Glutamatergic neuron (in vitro differentiated cells): ENCODE results near the gene DIP2A. TPM values are rescaled to one million over a fixed set of nuclear protein-coding genes. Genes with fewer than 3 reads are reported as not detected.

ENCODE experiments used
- DNase-seq: peaks from one replicate; pipeline ENCODE4 v3.0.0; 2022
- H3K27ac Mint-ChIP-seq: one replicate; pipeline ENCODE4 v1.8.0; 2020; ENCODE audit warnings: mild to moderate bottlenecking, mixed read lengths, inconsistent platforms; ENCODE audit not compliant: unreplicated experiment
- H3K27me3 Mint-ChIP-seq: one replicate; pipeline ENCODE4 v1.8.0; 2020; ENCODE audit warnings: mild to moderate bottlenecking, moderate library complexity, mixed read lengths, inconsistent platforms; ENCODE audit not compliant: unreplicated experiment
- H3K36me3 Mint-ChIP-seq: one replicate; pipeline ENCODE4 v1.8.0; 2020; ENCODE audit warnings: mild to moderate bottlenecking, mixed read lengths, inconsistent platforms; ENCODE audit not compliant: unreplicated experiment
- H3K4me1 Mint-ChIP-seq: one replicate; pipeline ENCODE4 v1.8.0; 2020; ENCODE audit warnings: mild to moderate bottlenecking, low read depth, mixed read lengths, inconsistent platforms; ENCODE audit not compliant: unreplicated experiment
- H3K4me3 Mint-ChIP-seq: one replicate; pipeline ENCODE4 v1.8.0; 2020; ENCODE audit warnings: mild to moderate bottlenecking, mixed read lengths, inconsistent platforms; ENCODE audit not compliant: unreplicated experiment
- H3K9me3 Mint-ChIP-seq: one replicate; pipeline ENCODE4 v1.8.0; 2020; ENCODE audit warnings: mild to moderate bottlenecking, moderate library complexity, mixed read lengths, inconsistent platforms; ENCODE audit not compliant: unreplicated experiment
- CTCF ChIP-seq: fragments of 200-600 bp; sonication (generic); IDR thresholded peaks from one replicate; pipeline ENCODE4 v1.5.0; 2021; ENCODE audit not compliant: partially characterized antibody, unreplicated experiment
- total RNA-seq: library from RNA; stranded (reverse); fragmentation: NEBNext Ultra II Directional; extraction: Animal tissue kit (Norgen Biotek cat#: 25700); gene quantifications from one replicate; pipeline ENCODE4 v1.2.1, GENCODE V29; 2021; ENCODE audit not compliant: unreplicated experiment

The DIP2A gene
- total RNA-seq, 1 donor from 2014 or later, result 55.4 TPM

GRCh38 chr21:46483300-46484295 lies 24.9 kb downstream of the DIP2A start:
- Mint-ChIP-seq H3K9me3 (no peaks in the 10 kb centered on the region), H3K36me3 (no peaks in the 10 kb centered on the region), H3K27ac (no peak overlapping the region), H3K4me3 (no peak overlapping the region), H3K4me1 (peaks cover 7% of the 10 kb centered on the region), H3K27me3 (no peaks in the 10 kb centered on the region)
- TF ChIP-seq CTCF, result no peak
- DNase-seq, result no peak

DNA sequence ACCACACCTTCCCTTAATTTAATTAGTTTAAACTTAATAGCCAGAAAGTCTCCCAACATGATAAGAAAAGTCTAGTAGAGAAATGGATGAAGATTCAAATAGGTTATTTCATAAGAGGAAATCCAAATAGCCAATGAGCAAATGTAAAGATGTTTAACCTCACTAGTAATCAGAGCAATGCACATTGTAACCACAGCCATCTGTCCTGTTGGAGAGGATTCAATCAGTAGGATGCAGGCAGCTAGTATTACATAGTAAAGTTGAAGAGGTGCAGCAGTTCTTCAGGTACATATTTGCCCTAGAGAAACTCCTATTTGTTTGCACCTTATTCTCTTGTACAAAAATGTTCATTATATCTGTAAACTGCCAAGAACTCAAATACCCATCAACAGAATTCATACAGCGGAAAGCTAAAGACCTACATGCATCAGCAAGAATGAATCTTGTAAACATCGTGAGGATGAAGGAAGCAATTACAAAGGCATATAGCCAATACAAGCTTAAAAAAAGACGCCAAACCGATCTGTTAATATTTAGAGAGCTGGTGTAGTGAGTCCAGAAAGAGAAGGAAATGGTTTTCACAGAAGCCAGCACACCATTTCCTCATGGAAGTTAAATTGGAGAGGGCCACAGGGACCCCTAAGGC lies 27.9 kb downstream of the DIP2A start:
- Mint-ChIP-seq H3K4me1 (peaks cover 11% of the 10 kb centered on the region), H3K36me3 (no peaks in the 10 kb centered on the region), H3K4me3 (no peak overlapping the region), H3K27me3 (no peaks in the 10 kb centered on the region), H3K9me3 (no peaks in the 10 kb centered on the region), H3K27ac (no peak overlapping the region)
- no peak for DNase-seq
- TF ChIP-seq CTCF, result no peak

GRCh38 chr21:46489162-46489663 lies 30.5 kb downstream of the DIP2A start:
- Mint-ChIP-seq H3K27me3 (no peaks in the 10 kb centered on the region), H3K9me3 (no peaks in the 10 kb centered on the region), H3K27ac (no peak overlapping the region), H3K4me3 (no peak overlapping the region), H3K4me1 (peaks cover 3% of the 10 kb centered on the region), H3K36me3 (no peaks in the 10 kb centered on the region)
- no peak for DNase-seq
- TF ChIP-seq CTCF, result no peak

DNA sequence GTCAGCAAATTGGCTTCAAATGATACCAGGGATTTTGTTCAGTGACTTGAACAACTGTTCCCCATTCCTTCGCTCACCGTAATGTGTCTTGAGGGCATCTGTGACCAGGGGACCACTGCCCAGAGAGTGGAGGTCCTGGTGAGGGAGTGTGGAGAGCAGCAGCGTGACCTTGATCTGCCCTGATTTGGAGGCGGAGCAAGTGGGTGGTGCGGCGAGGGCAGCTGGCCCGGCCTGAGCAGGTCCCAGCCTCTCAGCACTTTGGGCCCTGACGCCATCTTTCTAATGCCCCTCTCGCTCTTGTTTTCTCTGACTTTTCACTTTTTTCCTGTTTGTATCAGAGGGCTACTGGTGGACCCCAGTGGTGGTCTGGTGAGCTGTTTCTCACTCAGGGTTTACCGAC lies 31.1 kb downstream of the DIP2A start:
- DNase-seq, result no peak
- Mint-ChIP-seq H3K4me1 (peaks cover 3% of the 10 kb centered on the region), H3K27ac (no peak overlapping the region), H3K9me3 (no peaks in the 10 kb centered on the region), H3K36me3 (no peaks in the 10 kb centered on the region), H3K27me3 (no peaks in the 10 kb centered on the region), H3K4me3 (no peak overlapping the region)
- no peak for TF ChIP-seq CTCF
